ENCODE data around the gene AUNIP.

- TF ChIP-seq, protein P1, sequence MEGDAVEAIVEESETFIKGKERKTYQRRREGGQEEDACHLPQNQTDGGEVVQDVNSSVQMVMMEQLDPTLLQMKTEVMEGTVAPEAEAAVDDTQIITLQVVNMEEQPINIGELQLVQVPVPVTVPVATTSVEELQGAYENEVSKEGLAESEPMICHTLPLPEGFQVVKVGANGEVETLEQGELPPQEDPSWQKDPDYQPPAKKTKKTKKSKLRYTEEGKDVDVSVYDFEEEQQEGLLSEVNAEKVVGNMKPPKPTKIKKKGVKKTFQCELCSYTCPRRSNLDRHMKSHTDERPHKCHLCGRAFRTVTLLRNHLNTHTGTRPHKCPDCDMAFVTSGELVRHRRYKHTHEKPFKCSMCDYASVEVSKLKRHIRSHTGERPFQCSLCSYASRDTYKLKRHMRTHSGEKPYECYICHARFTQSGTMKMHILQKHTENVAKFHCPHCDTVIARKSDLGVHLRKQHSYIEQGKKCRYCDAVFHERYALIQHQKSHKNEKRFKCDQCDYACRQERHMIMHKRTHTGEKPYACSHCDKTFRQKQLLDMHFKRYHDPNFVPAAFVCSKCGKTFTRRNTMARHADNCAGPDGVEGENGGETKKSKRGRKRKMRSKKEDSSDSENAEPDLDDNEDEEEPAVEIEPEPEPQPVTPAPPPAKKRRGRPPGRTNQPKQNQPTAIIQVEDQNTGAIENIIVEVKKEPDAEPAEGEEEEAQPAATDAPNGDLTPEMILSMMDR (IDR thresholded peaks at IDR 0.05; ENCODE audit: low read depth, low read length) = no peak
- TF ChIP-seq POLR2A (IDR thresholded peaks at IDR 0.05; ENCODE audit: extremely low read depth, insufficient read length) (no peak), MYC (IDR thresholded peaks at IDR 0.05; ENCODE audit: low read depth, low read length) (no peak)
- TF ChIP-seq, protein P2, sequence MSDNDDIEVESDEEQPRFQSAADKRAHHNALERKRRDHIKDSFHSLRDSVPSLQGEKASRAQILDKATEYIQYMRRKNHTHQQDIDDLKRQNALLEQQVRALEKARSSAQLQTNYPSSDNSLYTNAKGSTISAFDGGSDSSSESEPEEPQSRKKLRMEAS (IDR thresholded peaks at IDR 0.05; ENCODE audit: low read depth, low read length) = no peak
Observed at GRCh38 chr1:25889470-25889869, 30.2 kb upstream of the AUNIP start.
